Fibroblast of villous mesenchyme (primary cell): ENCODE measurements around the gene DOLK. TPM values are rescaled to one million over a fixed set of nuclear protein-coding genes. Genes with fewer than 3 reads are reported as not detected.

Experiments used
- DNase-seq: peaks from one replicate; pipeline ENCODE4 v3.0.0-alpha.2; 2010; ENCODE audit warnings: low read depth
- H3K4me3 ChIP-seq: 2 replicates; pipeline ENCODE4 v1.5.1; 2011; ENCODE audit warnings: low read depth, mild to moderate bottlenecking, low read length
- total RNA-seq: library from RNA; depleted of rRNA; stranded (reverse); fragments of >200 nt; gene quantifications from 2 replicates; pipeline ENCODE4 v1.2.3, GENCODE V29; 2012
- TF ChIP-seq, protein P1 (sequence below): IDR thresholded peaks from 2 replicates; pipeline ENCODE4 v1.5.1; 2012; ENCODE audit warnings: low read depth, mild to moderate bottlenecking, low read length; ENCODE audit not compliant: insufficient read depth

The DOLK gene
- total RNA-seq, 1 donor, result 31.5 TPM

DNA sequence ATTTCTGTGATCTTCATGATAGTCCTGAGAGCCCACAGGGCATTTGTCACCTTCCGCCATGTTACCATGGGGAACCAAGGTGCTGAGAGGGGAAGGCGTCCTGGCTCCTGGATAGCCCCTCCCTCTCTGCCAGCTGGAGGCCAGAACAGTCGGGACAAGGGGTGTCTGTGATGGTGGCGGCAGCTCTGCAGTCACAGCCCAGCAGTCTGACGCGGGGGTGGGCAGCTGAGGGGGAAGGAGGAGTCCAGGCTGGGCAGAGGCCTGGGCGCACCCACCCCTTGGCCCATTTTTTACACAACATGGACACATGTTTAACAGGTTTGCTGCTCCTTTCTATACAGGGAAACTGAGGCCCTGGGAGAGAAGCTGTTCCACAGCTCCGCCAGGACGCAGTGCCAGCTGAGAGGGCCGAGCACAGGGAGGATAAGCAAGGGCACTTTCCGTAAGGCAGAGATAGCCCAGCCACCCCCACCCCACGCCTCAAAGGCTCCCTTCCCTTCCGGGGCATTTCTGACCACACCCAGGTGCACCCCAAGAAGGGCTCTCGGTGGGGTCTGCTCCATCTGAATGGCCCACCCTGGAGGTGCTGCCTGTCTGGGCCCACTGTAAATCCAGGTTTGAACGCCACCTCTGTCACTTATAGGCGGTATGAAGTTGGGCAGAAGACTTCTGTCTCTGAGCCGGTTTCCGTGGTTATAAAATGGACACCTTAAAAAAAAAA lies 48.4 kb downstream of the DOLK start:
- no peak overlapping the region for H3K4me3 ChIP-seq
- TF ChIP-seq, protein P1, sequence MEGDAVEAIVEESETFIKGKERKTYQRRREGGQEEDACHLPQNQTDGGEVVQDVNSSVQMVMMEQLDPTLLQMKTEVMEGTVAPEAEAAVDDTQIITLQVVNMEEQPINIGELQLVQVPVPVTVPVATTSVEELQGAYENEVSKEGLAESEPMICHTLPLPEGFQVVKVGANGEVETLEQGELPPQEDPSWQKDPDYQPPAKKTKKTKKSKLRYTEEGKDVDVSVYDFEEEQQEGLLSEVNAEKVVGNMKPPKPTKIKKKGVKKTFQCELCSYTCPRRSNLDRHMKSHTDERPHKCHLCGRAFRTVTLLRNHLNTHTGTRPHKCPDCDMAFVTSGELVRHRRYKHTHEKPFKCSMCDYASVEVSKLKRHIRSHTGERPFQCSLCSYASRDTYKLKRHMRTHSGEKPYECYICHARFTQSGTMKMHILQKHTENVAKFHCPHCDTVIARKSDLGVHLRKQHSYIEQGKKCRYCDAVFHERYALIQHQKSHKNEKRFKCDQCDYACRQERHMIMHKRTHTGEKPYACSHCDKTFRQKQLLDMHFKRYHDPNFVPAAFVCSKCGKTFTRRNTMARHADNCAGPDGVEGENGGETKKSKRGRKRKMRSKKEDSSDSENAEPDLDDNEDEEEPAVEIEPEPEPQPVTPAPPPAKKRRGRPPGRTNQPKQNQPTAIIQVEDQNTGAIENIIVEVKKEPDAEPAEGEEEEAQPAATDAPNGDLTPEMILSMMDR, result no peak
- no peak for DNase-seq

DNA sequence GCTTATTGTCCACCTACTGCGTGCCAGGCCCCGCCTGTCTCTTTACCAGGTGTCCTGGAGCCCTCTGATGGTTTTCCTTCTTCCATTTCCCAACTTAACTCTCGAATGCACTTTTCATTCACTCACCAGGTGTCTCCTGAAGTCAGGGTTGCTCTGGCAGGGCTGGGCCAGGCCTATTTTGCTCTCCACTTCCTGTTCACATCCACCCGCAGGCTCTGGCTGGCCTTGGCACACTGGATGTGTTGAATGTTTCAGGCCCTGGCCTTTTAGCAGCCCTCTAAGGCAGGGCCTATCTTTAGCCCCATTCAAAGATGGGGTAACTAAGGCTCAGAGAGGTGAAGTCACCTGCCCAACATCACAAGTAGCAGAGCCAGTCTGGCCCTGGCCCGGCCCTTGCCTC lies 49.0 kb downstream of the DOLK start:
- TF ChIP-seq, protein P1, result no peak
- no peak overlapping the region for H3K4me3 ChIP-seq
- DNase-seq, result no peak

DNA sequence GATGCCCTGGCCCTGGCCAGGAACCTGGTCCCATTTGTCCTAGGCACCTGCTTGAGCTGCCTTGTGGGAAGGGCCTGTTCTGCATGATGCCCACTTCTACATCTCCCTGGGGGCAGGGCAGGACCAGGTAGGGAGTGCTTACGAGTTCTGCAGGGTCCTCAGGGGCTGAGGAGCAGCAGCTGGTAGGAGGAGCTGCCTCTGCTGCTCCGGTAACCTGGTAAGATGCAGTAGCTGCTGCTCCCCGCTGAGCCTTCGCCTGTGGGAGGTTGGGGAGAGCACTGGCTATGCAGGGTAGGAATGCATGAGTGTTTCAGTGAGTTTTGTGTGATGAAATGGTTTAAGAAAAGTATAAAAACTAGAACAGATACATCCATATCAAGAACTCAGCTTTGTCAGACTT lies 51.8 kb downstream of the DOLK start:
- H3K4me3 ChIP-seq, result no peak overlapping the region
- TF ChIP-seq, protein P1, result no peak
- no peak for DNase-seq

Other genes with a start within 250 kb of the DOLK start
- gene PKN3, start 245.1 kb downstream of the DOLK start, total RNA-seq, result 2.6 and 3.5 TPM in 2 replicates
- 30.7 and 40.6 TPM in 2 replicates for gene ZDHHC12, start 223.5 kb downstream of the DOLK start, total RNA-seq
- 17.3 and 22.9 TPM in 2 replicates for gene ZER1, start 175.7 kb downstream of the DOLK start, total RNA-seq
- 10.4 and 12.9 TPM in 2 replicates for gene TBC1D13, start 160.3 kb downstream of the DOLK start, total RNA-seq
- 17.3 and 26.4 TPM in 2 replicates for gene ENDOG, start 129.1 kb downstream of the DOLK start, total RNA-seq
- gene SPOUT1, start 117.8 kb downstream of the DOLK start, total RNA-seq, result 11.7 and 12.6 TPM in 2 replicates
- 6.8 and 11.2 TPM in 2 replicates for gene KYAT1, start 65.7 kb downstream of the DOLK start, total RNA-seq
- gene LRRC8A, start 65.5 kb downstream of the DOLK start, total RNA-seq, result 53.5 and 62.2 TPM in 2 replicates
- 9.9 and 11.9 TPM in 2 replicates for gene PHYHD1, start 26.6 kb downstream of the DOLK start, total RNA-seq
- 48.0 and 59.2 TPM in 2 replicates for gene NUP188, start 96 bp upstream of the DOLK start, total RNA-seq
- 30.9 and 39.3 TPM in 2 replicates for gene SH3GLB2, start 80.7 kb upstream of the DOLK start, total RNA-seq
- gene MIGA2, start 89.0 kb upstream of the DOLK start, total RNA-seq, result 22.5 and 26.1 TPM in 2 replicates
- 11.6 and 14.2 TPM in 2 replicates for gene DOLPP1, start 133.5 kb upstream of the DOLK start, total RNA-seq
- gene CRAT, start 163.2 kb upstream of the DOLK start, total RNA-seq, result 33.2 and 38.7 TPM in 2 replicates
- gene PTPA, start 163.8 kb upstream of the DOLK start, total RNA-seq, result 133 and 136 TPM in 2 replicates
- gene IER5L, start 230.7 kb upstream of the DOLK start, total RNA-seq, result 60.5 and 75.7 TPM in 2 replicates